NB4 (cell line): ENCODE measurements around the gene ZNF148.

Experiments
- CTCF ChIP-seq: IDR thresholded peaks from one replicate; pipeline ENCODE4 v1.5.1; 2012; ENCODE audit warnings: low read depth, low read length
- MAX ChIP-seq: IDR thresholded peaks from 2 replicates; pipeline ENCODE4 v1.6.1; 2011; ENCODE audit warnings: low read depth, low read length
- MYC ChIP-seq: IDR thresholded peaks from 2 replicates; pipeline ENCODE4 v1.6.1; 2011; ENCODE audit warnings: low read depth, low read length
- POLR2A ChIP-seq: IDR thresholded peaks from 2 replicates; pipeline ENCODE4 v1.6.1; 2011; ENCODE audit warnings: mild to moderate bottlenecking; ENCODE audit not compliant: insufficient read length; ENCODE audit errors: extremely low read depth

- TF ChIP-seq CTCF: no peak
- no peak for TF ChIP-seq POLR2A
- TF ChIP-seq MAX: no peak
- TF ChIP-seq MYC: no peak
Measured at GRCh38 chr3:125316246-125316645, 58.9 kb downstream of the ZNF148 start.
